Measurements from ENCODE around the gene C22orf15.

Gene C22orf15

DNA sequence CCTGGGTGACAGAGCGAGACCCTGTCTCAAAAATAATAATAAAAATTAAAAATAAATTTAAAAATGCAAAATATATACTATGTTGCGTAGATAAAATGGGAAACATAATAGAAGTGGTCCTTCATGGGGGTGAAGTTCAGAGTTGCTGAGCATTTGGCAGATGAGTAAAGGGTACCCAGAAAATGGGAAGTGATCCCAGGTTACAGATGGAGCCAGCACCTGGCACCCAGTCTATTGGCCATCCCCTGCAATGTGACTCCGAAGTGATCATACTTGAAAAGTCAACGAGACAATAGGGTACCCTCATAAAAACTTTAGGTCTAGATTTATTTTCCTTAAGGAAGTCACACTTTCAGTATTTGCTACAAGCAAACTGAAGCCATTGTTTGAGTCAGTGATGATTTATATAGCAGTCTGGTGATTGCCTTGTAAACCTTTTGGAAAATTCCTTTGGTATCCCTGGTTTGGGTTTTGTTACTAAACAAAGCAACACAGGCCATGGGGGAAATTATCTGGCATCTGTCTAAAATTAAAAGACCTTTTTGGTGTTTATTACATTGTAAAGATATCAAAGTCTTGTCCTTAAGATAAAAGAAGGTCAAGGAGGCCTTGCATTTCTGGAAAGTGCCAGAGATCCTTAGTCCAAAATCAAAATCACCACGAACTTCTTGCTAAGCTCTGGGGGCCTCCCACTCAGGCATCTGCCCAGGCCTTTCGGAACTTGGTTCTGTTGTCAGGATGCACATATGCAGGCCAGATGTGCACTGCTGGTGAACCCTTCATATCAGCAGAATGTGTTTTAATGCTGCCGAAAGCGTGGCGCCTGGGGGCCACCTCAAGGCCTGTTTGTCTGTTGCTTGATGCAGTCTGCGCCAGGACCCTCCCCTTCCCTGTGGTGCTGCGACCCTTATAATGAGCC, 28.3 kb downstream of the C22orf15 start:
- DNase-seq, result no peak

DNA sequence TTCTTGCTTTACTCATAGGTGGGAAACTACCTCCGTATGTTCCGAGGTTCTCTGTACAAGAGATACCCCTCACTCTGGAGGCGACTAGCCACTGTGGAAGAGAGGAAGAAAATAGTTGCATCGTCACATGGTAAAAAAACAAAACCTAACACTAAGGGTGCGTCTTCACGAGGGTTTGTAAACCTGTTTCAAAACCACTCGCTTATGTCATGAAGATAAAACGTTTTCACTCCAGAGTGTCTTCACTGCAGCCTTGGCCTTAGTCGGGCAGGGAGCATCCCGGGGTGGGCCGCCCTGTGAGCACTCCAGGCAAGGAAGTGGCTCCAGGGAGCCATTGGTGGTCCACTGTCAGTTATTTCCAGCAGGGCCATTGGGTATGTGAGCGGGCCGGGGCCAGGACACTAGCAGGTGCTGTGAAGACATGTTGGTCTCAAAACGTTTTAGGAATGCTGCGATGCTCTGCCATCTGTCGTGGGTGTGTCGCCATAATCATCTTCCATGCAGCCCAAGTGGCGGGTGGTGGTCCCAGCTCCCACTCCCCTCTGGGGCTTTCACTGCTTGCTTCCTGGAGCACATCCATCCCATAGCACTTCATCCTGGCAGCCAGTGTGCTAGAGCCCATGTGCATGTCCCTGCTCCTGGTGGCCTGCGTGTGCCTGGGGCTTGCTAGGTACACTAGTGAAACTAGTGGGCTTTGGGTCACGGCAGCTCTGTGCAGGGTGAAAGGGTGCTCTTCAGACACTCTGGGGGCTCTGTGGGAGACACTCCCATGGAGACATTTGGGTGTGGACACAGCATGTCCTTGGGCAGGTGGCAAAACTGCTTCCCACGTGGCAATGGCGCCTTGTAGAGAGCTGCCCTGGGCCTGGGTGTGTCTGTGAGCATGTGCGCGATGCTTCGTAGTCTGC, 29.2 kb downstream of the C22orf15 start:
- DNase-seq, result no peak

DNA sequence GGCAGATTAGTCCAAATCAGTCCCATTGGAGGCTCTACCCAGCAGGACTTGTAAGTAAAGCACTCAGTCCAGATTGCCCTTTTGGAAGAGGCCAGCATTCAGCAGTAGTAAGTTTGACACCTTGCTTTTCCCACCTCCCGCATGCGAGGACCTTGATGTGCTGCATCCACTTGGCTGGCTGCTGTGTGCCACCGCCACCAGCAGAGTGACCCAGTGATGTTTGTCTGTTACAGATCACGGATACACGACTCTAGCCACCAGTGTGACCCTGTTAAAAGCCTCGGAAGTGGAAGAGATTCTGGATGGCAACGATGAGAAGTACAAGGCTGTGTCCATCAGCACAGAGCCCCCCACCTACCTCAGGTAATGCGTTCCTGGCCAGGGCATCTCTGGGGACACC, 30.5 kb downstream of the C22orf15 start:
- DNase-seq, result no peak

DNA sequence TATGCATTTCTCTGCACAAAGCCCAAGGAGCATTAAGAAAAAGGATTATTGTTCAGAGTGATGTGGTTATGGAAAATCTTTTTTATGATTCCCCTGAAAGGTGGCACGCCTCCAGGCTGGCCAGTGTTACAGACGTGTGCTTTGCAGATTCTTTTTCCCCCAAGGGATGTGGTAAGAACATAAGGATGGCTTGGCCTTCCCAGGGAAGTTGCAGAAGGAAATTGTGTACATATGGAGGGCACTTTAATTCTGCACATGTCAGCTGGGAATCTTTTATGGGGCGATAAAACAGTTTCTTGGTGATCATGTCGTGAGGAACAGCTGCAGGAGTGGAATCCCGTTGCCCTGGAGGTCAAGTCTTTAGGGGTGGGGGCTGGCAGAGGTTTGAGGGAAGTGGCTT, 33.7 kb downstream of the C22orf15 start:
- DNase-seq, result no peak

DNA sequence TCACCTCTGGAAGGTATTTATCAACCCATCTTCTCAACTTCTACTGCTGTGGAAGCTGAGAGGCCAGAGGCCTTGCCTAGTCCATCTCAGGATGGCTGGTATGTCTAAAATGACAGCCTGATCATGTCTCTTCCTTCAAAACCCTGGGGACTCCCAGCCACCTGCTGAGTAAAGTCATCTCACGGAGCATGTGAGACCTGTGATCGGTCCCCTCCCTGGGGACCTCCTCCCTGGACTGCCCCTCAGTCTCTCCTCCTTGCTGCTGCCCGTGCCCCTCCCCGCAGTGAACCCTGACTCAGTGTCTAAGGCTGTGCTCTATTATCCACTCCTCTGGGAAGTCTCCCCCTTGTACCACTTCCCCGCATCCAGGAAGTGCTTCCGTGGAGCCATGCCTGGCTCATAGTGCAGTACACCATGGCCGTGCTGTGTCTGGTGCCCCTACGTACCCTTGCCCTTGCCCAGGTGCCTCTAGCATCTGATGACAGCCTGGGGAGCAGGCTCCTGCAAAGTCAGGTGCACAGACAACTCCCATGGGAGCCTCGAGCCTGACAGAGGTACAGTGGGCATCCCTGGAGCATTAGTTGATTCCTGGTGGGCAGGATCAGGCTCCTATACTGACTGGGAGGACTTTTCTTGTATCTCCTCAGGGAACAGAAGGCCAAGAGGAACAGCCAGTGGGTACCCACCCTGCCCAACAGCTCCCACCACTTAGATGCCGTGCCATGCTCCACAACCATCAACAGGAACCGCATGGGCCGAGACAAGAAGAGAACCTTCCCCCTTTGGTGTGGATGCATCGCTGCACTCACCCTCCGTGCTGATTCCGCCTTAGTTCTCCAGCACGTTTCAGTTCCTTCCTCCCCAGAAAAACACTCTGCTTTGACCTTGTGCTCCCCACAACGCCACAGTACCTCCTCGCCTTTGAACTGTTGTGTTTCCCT, 37.8 kb downstream of the C22orf15 start:
- DNase-seq, result no peak

DNA sequence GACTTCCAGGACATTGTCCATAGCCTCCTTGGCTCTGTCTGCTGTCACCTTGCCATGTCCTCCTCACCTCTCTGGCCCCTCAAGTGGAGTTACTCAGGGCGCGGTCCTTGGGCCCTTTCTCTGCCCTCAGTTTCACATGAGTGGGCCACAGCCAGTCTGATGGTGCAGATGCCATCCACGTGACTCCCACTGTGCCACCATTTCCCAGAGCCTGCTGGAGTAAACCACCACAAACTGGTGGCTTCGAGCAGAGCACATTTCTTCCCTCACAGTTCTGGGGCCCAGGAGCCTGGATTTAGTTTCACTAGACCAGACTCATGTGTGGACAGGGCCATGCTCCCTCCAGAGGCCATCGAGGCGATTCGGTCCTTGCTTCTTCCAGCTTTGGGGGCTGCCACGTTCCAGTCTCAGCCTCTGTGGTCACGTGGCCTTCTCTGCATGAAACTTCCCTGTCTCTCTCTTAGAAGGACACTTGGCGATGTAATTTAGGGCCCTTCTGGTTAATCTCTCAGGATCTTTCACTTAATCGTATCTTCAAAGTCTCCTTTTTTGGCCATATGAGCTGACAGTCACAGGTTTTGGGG, 38.5 kb downstream of the C22orf15 start:
- no peak for DNase-seq

DNA sequence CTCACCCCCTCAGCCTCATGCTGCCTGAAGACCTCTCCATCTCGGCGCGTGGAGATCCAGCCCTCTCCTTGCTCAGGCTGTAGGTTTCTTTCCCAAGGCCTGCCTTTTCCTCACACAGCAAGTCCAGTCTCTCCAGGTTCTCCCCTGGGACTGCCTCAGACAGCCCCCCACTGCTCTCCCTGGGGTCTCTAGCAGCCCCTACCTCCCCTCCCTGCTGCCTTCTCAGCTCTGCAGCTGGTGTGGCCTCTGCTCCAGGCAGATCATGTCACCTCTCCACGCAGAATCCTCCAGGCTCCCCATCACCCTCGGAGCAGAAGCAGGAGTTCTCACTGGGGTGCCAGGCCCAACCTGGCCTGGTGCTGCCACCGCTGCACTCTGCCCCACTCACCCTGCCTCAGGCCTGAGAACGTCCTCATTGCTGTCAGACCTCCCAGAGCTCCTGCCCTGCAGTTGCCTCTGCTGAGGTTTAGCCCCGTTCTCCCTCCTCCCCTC, 39.1 kb downstream of the C22orf15 start:
- no peak for DNase-seq

DNA sequence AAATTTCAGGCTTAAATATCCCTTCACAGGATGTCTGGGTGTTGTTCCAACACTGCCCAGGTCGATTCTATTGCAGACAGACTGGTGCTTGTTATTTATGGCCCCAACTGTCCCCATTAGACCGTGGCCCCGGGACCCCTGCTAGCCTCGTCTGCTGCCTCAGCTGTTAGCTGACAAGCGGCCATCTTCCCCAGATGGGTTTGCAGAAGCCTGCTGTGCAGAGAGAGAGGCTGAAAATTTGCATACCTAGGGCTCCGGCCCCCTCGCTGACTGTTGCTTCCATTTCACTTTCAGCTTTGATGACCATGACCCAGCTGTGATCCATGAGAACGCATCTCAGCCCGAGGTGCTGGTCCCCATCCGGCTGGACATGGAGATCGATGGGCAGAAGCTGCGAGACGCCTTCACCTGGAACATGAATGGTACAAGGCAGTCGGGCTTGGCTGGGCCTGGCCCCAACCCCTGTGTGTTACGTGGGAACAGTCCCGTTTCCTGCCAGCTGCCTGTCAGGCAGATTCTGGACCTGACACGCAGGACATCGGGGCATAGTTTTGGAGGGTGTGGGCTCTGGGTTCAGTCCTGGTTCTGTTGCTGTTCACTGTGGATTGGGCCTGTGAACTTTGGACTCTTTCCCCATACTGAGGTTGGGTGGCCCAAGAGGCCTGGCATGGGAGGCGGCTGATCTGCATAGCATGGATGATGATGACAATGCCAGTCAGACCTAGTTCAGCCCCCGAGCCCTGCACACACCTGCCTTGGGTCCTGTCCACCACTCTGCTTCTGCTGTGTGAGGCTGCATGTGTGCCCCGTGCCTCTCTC, 40.4 kb downstream of the C22orf15 start:
- DNase-seq, result no peak

DNA sequence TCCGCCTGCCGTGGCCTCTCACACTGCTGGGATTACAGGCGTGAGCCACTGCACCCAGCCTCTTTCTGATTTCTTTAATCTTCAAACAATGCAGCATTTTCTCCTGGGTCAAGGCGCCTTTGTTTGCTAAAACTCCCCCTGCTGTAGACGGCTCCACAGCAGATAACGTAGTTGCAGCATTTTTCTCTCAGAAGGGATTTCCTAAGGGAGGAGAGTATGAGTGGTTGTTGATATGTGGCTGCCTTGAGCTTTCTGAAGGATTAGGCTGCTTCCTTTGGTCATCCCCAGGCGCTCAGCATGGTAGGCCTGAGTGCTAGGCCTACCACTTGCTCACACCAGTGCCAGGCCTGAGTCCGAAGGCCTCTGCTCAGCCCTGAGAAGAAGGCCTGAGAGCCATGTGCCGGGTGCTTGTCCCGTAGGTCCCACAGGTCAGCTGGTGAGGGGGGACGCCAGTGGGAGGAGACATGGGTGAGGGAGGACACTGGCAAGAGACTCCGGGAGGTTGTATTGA, 42.0 kb downstream of the C22orf15 start:
- DNase-seq, result no peak

DNA sequence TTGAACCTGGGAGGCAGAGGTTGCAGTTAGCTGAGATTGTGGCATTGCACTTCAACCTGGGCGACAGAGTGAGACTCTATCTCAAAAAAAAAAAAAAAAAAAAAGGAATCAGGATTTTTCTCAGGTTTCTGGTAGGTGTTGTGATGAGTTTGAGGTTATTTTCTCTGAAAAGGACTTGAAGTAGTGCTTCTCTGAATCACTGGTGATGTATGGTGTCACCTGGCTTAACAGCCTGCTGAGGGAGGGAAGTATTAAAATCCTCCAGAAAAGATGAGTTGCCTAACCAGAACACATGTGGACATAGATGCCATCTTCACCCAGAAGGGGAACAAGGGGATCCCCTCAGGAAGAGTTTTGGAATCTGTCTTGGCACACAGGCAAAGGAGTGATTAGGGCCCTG, 44.0 kb downstream of the C22orf15 start:
- no peak for DNase-seq

DNA sequence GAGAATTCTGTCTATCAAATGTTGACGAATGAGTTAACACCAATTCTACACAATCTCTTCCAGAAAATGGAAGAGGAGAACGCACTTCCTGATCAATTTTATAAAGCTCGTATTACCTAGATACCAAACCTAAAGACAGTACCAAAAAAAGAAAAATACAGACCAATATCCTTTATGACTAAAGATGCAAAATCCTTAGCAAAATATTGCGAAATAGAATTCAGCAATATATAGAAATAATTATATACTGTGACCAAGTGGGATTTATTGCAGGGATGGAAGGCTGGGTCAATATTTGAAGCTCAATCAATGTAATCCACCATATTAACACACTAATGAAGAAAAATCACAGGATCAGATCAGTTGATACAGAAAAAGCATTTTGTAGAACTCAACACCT, 49.6 kb downstream of the C22orf15 start:
- DNase-seq, result no peak
